K562 (cell line): ENCODE data around the gene ATF6B. TPM values are rescaled to one million over a fixed set of nuclear protein-coding genes. Genes with fewer than 3 reads are reported as not detected.

ENCODE experiments used
- BHLHE40 ChIP-seq: IDR thresholded peaks from 2 replicates; pipeline ENCODE4 v1.6.1; 2011; ENCODE audit warnings: low read length, improper control_type of control experiment
- BRD4 ChIP-seq: fragments of 200-600 bp; sonication (generic); IDR thresholded peaks from 2 replicates; pipeline ENCODE4 v1.6.1; 2017; ENCODE audit warnings: inconsistent platforms
- CXXC5 ChIP-seq: fragments of 250-450 bp; sonication (Bioruptor Pico); IDR thresholded peaks from 2 replicates; pipeline ENCODE4 v1.8.0; 2022; ENCODE audit warnings: inconsistent platforms, mild to moderate bottlenecking, moderate library complexity
- DIDO1 ChIP-seq: fragments of 450-650 bp; IDR thresholded peaks from 2 replicates; pipeline ENCODE4 v1.6.1; 2016; ENCODE audit warnings: low read depth, missing biosample characterization, missing genetic modification characterization
- DPF2 ChIP-seq: fragments of 450-650 bp; IDR thresholded peaks from 2 replicates; pipeline ENCODE4 v1.6.1; 2016
- ETS1 ChIP-seq: conservative IDR thresholded peaks from 2 replicates; pipeline ENCODE4 v1.6.1; 2011; ENCODE audit warnings: low read depth, mild to moderate bottlenecking, low read length; ENCODE audit not compliant: control insufficient read depth
- FUS ChIP-seq: fragments of 200-400 bp; formaldehyde crosslinking; optimal IDR thresholded peaks from 2 replicates; pipeline ENCODE3; 2017; ENCODE audit warnings: low read depth, low read length
- KLF16 ChIP-seq: IDR thresholded peaks from 2 replicates; pipeline ENCODE4 v1.6.1; 2016; ENCODE audit warnings: antibody characterized with exemption
- NR2C2 ChIP-seq, 2 experiments: fragments of 200-800 bp in 1 of 2; sonication (Bioruptor generic) in 1 of 2; sonication (generic) in 1 of 2; formaldehyde crosslinking in 1 of 2; IDR thresholded peaks; 2 replicates each; pipeline versions ENCODE4 v1.6.1 to v1.8.0; 2016 to 2022; ENCODE audit warnings: mild to moderate bottlenecking in 1 of 2, missing compliant biosample characterization in 1 of 2, missing genetic modification characterization in 1 of 2, missing genetic modification reagents in 1 of 2
- NRF1 ChIP-seq, 2 experiments: fragments of 450-650 bp; IDR thresholded peaks in 1 of 2; conservative IDR thresholded peaks in 1 of 2; 2 replicates each; pipeline ENCODE4 v1.6.1; 2014; ENCODE audit warnings: mild to moderate bottlenecking in 2 of 2
- SIX5 ChIP-seq, 2 experiments: IDR thresholded peaks; 2 replicates each; pipeline ENCODE4 v1.6.1; 2011; ENCODE audit warnings: low read length in 2 of 2, borderline replicate concordance in 1 of 2, low read depth in 1 of 2, mild to moderate bottlenecking in 1 of 2, moderate library complexity in 1 of 2; ENCODE audit not compliant: insufficient read depth in 1 of 2
- TBL1XR1 ChIP-seq, 2 experiments: IDR thresholded peaks; 2 replicates each; pipeline ENCODE4 v1.6.1; 2012; ENCODE audit warnings: improper control_type of control experiment in 2 of 2, low read length in 2 of 2, mild to moderate bottlenecking in 1 of 2
- TCF7 ChIP-seq: sonication (generic); IDR thresholded peaks from 2 replicates; pipeline ENCODE4 v1.6.1; 2016; ENCODE audit warnings: antibody characterized with exemption, borderline replicate concordance
- TCF7L2 ChIP-seq: fragments of 150-350 bp; IDR thresholded peaks from 2 replicates; pipeline ENCODE4 v1.6.1; 2016; ENCODE audit warnings: low read depth, mild to moderate bottlenecking, low read length, moderate library complexity
- ZFP91 ChIP-seq: sonication (generic); formaldehyde crosslinking; IDR thresholded peaks from 2 replicates; pipeline ENCODE4 v1.8.0; 2022; ENCODE audit warnings: mild to moderate bottlenecking, missing genetic modification reagents
- ZNF444 ChIP-seq: fragments of 250-450 bp; sonication (Bioruptor Pico); IDR thresholded peaks from 2 replicates; pipeline ENCODE4 v1.4.0; 2020; ENCODE audit warnings: mild to moderate bottlenecking, moderate library complexity
- ZNF79 ChIP-seq: fragments of 250-450 bp; sonication (Bioruptor Pico); IDR thresholded peaks from 2 replicates; pipeline ENCODE4 v1.4.0; 2020; ENCODE audit warnings: low read depth, mild to moderate bottlenecking, moderate library complexity
- polyA plus RNA-seq, 8 experiments: library from polyadenylated mRNA; depleted of rRNA in 4 of 8; stranded (reverse) in 5 of 8; unstranded in 3 of 8; fragments of >200 nt; fragmentation: Nextera tagmentation in 2 of 8; fragmentation: Illumina TruSeq in 1 of 8; extraction: Ambion mirVana in 2 of 8; extraction: Trizol in 1 of 8; gene quantifications; 2 replicates each; pipeline versions ENCODE4 v1.2.1 to v1.2.3, GENCODE V29; 2011 to 2014; ENCODE audit warnings: inconsistent platforms in 1 of 8, missing spikeins in 1 of 8
- total RNA-seq, 7 experiments: library from RNA; depleted of rRNA in 6 of 7; stranded (reverse); fragments of >200 nt in 6 of 7; fragmentation: Illumina TruSeq in 2 of 7; extraction: Trizol in 2 of 7; gene quantifications; 2 replicates each; pipeline versions ENCODE4 v1.2.1 to v1.2.3, GENCODE V29; 2011 to 2021; ENCODE audit warnings: low replicate concordance in 1 of 7
- TF ChIP-seq, protein P1 (sequence below): fragments of 450-650 bp; IDR thresholded peaks from 2 replicates; pipeline ENCODE4 v1.6.1; 2017; ENCODE audit warnings: antibody characterized with exemption, mild to moderate bottlenecking

ATF6B gene
- total and polyA plus RNA-seq, 9 of the 15 experiments (the other 6 are each of a cell fraction or from before 2014, with no cell fraction given), result 20.7 to 131 (median 31.7) TPM

DNA sequence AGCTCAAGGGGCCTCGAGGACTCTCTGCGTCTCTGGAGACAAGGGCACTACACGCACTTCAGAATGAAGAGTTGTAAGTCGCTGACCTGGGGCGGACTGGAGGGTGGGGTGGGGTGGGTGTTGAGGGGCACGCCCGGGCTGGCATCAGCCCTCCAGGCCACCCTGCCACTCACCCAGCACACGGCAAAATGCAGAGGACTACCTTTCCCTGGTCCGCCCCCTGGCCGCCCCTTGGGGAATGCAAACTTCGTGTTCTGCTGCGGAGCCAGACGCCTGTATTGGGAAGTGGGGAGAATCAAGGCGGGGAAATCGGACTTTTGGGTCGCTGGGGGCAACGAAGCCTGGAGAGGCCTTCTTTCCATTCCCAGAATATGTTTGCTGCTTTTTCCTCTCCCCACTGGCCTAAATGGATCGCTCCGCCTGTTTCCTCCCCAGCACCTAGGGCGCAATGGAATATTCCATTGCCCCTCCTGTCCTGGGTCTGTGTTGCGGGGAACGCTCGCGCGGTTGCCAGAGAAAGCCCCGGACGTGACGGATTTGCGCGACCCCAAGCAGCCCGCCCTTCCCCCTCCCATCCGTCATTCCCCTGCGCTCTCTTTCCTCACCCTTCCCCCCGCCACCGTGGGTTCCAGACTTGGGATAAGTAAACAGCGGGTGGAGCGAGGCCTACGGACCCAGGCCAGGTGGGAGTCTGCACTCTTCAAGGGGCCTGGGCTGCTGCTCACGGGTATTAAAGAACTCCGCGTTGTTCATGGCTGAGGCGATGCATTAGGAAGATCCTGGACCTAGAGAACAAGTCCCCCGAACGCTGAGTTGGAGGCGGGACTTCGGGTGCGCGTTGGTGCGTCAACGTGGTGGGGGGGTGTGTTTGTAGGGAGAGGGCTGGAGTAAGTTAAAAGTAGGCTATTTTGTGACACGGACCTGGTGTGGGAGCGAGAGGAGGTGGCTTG lies 25.8 kb upstream of the ATF6B start, which contains the start of gene PPT2 (continued):
- TF ChIP-seq, protein P1, sequence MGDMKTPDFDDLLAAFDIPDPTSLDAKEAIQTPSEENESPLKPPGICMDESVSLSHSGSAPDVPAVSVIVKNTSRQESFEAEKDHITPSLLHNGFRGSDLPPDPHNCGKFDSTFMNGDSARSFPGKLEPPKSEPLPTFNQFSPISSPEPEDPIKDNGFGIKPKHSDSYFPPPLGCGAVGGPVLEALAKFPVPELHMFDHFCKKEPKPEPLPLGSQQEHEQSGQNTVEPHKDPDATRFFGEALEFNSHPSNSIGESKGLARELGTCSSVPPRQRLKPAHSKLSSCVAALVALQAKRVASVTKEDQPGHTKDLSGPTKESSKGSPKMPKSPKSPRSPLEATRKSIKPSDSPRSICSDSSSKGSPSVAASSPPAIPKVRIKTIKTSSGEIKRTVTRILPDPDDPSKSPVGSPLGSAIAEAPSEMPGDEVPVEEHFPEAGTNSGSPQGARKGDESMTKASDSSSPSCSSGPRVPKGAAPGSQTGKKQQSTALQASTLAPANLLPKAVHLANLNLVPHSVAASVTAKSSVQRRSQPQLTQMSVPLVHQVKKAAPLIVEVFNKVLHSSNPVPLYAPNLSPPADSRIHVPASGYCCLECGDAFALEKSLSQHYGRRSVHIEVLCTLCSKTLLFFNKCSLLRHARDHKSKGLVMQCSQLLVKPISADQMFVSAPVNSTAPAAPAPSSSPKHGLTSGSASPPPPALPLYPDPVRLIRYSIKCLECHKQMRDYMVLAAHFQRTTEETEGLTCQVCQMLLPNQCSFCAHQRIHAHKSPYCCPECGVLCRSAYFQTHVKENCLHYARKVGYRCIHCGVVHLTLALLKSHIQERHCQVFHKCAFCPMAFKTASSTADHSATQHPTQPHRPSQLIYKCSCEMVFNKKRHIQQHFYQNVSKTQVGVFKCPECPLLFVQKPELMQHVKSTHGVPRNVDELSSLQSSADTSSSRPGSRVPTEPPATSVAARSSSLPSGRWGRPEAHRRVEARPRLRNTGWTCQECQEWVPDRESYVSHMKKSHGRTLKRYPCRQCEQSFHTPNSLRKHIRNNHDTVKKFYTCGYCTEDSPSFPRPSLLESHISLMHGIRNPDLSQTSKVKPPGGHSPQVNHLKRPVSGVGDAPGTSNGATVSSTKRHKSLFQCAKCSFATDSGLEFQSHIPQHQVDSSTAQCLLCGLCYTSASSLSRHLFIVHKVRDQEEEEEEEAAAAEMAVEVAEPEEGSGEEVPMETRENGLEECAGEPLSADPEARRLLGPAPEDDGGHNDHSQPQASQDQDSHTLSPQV, result peak; percentile 75
- TF ChIP-seq DIDO1 (tag) (peak; percentile 79), NR2C2 (CRISPR knock-in tag; IDR thresholded peaks at IDR 0.05) (no peak; the same call in 1 of the 2 replicates), NR2C2 (tag; IDR thresholded peaks at IDR 0.05) (peak; percentile 86), TCF7 (peak; percentile 58; the same call in 1 of the 2 replicates), ZFP91 (CRISPR knock-in tag) (0 out of 2 replicates have a peak, but pooled peaks have one; percentile 21), SIX5 (IDR thresholded peaks at IDR 0.05; ENCODE audit: borderline replicate concordance in 1 of 2, insufficient read depth in 1 of 2, low read depth in 1 of 2, low read length in 2 of 2) (peak; percentile 7 to 27; a peak in 2 of 4 replicates), BHLHE40 (peak; percentile 94), DPF2 (0 out of 2 replicates have a peak, but pooled peaks have one; percentile 64), TBL1XR1 (IDR thresholded peaks at IDR 0.05; ENCODE audit: low read length in 2 of 2) (peak; percentile 17 to 47; a peak in 2 of 4 replicates), TCF7L2 (peak; percentile 92), FUS (no peak), BRD4 (peak; percentile 63; the same call in 1 of the 2 replicates), NRF1 (conservative IDR thresholded peaks at IDR 0.05 in 1 of 2, IDR thresholded peaks at IDR 0.05 in 1 of 2) (peak; percentile 56 to 59), ZNF79 (CRISPR knock-in tag) (peak; percentile 28; the same call in 1 of the 2 replicates), KLF16 (no peak), ETS1 (peak; percentile 86), CXXC5 (CRISPR knock-in tag) (peak; percentile 89), ZNF444 (no peak)
